ENCODE measurements around the gene DDX24. TPM values are rescaled to one million over a fixed set of nuclear protein-coding genes. Genes with fewer than 3 reads are reported as not detected.
A peak's percentile ranks its signal among the peaks of the same experiment; 100 is the strongest.

The DDX24 gene
- total RNA-seq, 1 experiment from 2014 or later: 40.4 TPM

DNA sequence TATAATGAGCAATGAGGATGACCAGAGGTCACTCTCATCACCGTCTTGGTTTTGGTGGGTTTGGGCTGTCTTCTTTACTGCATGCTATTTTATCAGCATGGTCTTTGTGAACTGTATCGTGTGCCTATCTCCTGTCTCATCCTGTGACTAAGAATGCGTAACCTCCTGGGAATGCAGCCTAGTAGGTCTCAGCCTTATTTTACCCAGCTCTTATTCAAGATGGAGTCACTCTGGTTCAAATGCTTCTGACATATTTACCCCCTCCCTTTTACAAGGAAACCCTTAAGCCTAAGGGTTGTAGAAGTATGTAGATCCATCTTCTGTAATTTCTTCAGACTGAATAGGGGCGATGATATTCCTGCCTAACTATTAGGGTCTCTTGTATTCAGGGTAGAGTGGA, 8.5 kb upstream of the DDX24 start:
- ChIA-PET CTCF (no interaction called here), POLR2A (ENCODE audit: unreplicated experiment) (no interaction called here)
- H4K20me1 ChIP-seq (ENCODE audit: insufficient read depth): no peaks in the 10 kb centered on the region
- H3K9me3 ChIP-seq (ENCODE audit: insufficient read depth, low read depth): no peaks in the 10 kb centered on the region
- H3K79me2 ChIP-seq (ENCODE audit: low read depth): no peaks in the 10 kb centered on the region
- no peaks in the 10 kb centered on the region for H3F3A ChIP-seq (ENCODE audit: insufficient read depth, low read depth)
- H3K4me2 ChIP-seq: no peak overlapping the region
- no peak for DNase-seq
- H3K4me3 ChIP-seq: no peak overlapping the region
- TF ChIP-seq, protein P1, sequence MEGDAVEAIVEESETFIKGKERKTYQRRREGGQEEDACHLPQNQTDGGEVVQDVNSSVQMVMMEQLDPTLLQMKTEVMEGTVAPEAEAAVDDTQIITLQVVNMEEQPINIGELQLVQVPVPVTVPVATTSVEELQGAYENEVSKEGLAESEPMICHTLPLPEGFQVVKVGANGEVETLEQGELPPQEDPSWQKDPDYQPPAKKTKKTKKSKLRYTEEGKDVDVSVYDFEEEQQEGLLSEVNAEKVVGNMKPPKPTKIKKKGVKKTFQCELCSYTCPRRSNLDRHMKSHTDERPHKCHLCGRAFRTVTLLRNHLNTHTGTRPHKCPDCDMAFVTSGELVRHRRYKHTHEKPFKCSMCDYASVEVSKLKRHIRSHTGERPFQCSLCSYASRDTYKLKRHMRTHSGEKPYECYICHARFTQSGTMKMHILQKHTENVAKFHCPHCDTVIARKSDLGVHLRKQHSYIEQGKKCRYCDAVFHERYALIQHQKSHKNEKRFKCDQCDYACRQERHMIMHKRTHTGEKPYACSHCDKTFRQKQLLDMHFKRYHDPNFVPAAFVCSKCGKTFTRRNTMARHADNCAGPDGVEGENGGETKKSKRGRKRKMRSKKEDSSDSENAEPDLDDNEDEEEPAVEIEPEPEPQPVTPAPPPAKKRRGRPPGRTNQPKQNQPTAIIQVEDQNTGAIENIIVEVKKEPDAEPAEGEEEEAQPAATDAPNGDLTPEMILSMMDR (conservative IDR thresholded peaks at IDR 0.05): no peak
- no peak for TF ChIP-seq EZH2 (IDR thresholded peaks at IDR 0.05; ENCODE audit: low read depth)
- no peaks in the 10 kb centered on the region for H3K36me3 ChIP-seq (ENCODE audit: low read depth)
- intact Hi-C loops (cut with micrococcal nuclease; ENCODE audit: unreplicated experiment): no loop called here
- no peaks in the 10 kb centered on the region for H3K4me1 ChIP-seq (replicated peaks; ENCODE audit: insufficient read depth)
- H3K27ac ChIP-seq: no peak overlapping the region
- no peak overlapping the region for H2AFZ ChIP-seq
- BruUV-seq (replicated peaks): no TSS peak
- H3K27me3 ChIP-seq (ENCODE audit: insufficient read depth, low read depth): no peaks in the 10 kb centered on the region
- no peaks in the 10 kb centered on the region for H3K9me2 ChIP-seq (ENCODE audit: insufficient read depth)

DNA sequence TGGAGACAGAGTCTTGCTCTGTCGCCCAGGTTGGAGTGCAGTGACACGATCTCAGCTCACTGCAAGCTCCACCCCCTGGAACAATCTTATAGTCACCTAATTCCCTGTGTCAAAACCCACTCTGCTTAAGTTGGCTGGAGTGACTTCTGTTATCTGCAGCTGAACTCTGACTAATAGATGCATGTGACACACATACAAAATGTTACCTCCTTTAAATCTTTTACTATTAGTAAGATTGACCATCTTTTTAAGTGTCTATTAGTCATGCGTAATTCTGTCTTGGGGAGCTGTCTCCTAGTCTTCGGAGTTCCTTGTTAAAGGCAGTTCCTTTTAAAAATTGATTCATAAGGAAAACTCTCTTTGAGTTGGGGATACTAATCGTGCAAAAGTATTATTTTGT, 7.5 kb upstream of the DDX24 start:
- intact Hi-C loops (cut with micrococcal nuclease; ENCODE audit: unreplicated experiment): no loop called here
- H3F3A ChIP-seq (ENCODE audit: insufficient read depth, low read depth): no peaks in the 10 kb centered on the region
- no peak overlapping the region for H3K27ac ChIP-seq
- no peaks in the 10 kb centered on the region for H3K36me3 ChIP-seq (ENCODE audit: low read depth)
- H2AFZ ChIP-seq: no peak overlapping the region
- ChIA-PET POLR2A (ENCODE audit: unreplicated experiment) (no interaction called here), CTCF (interaction anchor here (0.7 kb wide), 1 partner anchor 24 kb away, joined by 5 read pairs; no protein-coding TSS in a partner anchor)
- H3K4me1 ChIP-seq (replicated peaks; ENCODE audit: insufficient read depth): no peaks in the 10 kb centered on the region
- no peaks in the 10 kb centered on the region for H3K9me2 ChIP-seq (ENCODE audit: insufficient read depth)
- no TSS peak for BruUV-seq (replicated peaks)
- TF ChIP-seq EZH2 (IDR thresholded peaks at IDR 0.05; ENCODE audit: low read depth): no peak
- TF ChIP-seq, protein P1 (conservative IDR thresholded peaks at IDR 0.05): no peak
- no peak overlapping the region for H3K4me2 ChIP-seq
- no peaks in the 10 kb centered on the region for H3K27me3 ChIP-seq (ENCODE audit: insufficient read depth, low read depth)
- no peaks in the 10 kb centered on the region for H3K79me2 ChIP-seq (ENCODE audit: low read depth)
- H3K9me3 ChIP-seq (ENCODE audit: insufficient read depth, low read depth): no peaks in the 10 kb centered on the region
- DNase-seq: no peak
- H4K20me1 ChIP-seq (ENCODE audit: insufficient read depth): no peaks in the 10 kb centered on the region
- no peak overlapping the region for H3K4me3 ChIP-seq

DNA sequence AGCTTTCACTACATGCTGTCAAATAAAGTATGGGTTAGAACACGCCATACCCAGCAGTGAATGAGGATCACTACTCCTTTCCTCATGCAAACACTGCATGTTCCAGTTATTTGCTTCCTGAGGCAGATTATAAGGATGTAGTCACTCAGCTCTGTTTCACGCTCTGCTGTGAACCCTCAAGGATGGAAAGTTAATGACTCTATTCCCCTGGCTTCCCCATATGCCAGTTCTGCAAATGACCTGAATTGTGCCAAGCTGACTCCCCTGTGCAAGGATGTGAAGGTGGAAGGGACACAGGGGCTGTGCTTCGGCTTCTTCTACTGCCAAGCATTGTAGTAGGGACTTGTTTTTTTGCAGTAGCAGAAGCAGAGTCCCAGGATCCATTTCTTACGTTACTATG, 6.9 kb upstream of the DDX24 start:
- no TSS peak for BruUV-seq (replicated peaks)
- no peak overlapping the region for H3K27ac ChIP-seq
- no peak overlapping the region for H3K4me2 ChIP-seq
- no peaks in the 10 kb centered on the region for H4K20me1 ChIP-seq (ENCODE audit: insufficient read depth)
- no peaks in the 10 kb centered on the region for H3F3A ChIP-seq (ENCODE audit: insufficient read depth, low read depth)
- no peaks in the 10 kb centered on the region for H3K36me3 ChIP-seq (ENCODE audit: low read depth)
- no peak for DNase-seq
- no peak for TF ChIP-seq EZH2 (IDR thresholded peaks at IDR 0.05; ENCODE audit: low read depth)
- H3K9me3 ChIP-seq (ENCODE audit: insufficient read depth, low read depth): no peaks in the 10 kb centered on the region
- H3K4me1 ChIP-seq (replicated peaks; ENCODE audit: insufficient read depth): no peaks in the 10 kb centered on the region
- no peaks in the 10 kb centered on the region for H3K27me3 ChIP-seq (ENCODE audit: insufficient read depth, low read depth)
- ChIA-PET POLR2A (ENCODE audit: unreplicated experiment) (no interaction called here), CTCF (interaction anchor here (0.7 kb wide), 1 partner anchor 23 kb away, joined by 5 read pairs; no protein-coding TSS in a partner anchor)
- no peak overlapping the region for H2AFZ ChIP-seq
- H3K4me3 ChIP-seq: no peak overlapping the region
- H3K9me2 ChIP-seq (ENCODE audit: insufficient read depth): no peaks in the 10 kb centered on the region
- H3K79me2 ChIP-seq (ENCODE audit: low read depth): no peaks in the 10 kb centered on the region
- intact Hi-C loops (cut with micrococcal nuclease; ENCODE audit: unreplicated experiment): no loop called here

DNA sequence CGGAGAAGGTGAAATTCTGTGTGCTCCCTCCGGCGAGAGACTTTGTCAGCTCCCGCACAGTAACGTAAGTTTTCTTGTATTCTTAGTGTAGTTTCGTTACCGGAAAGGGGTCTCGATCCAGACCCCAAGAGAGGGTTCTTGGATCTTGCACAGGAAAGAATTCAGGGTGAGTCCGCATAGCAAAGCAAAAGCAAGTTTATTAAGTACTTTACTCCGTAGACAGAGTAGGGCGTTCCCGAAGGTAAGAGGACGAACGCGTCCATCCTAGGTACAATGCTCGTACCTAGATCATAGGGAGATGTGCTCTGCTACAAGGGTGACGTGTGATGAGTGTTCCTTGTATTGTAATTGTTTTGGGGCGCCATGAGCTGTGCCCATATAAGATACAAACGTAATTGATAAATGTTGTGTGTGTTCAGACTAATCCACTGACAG, 401 bp upstream of the DDX24 start:
- CTCF ChIA-PET: interaction anchor here (0.6 kb wide), 2 partner anchors 55 to 941 kb away, joined by 3 read pairs; no protein-coding TSS in a partner anchor
- intact Hi-C loops (cut with micrococcal nuclease; ENCODE audit: unreplicated experiment): no loop called here
- no TSS peak for BruUV-seq (replicated peaks)

More for the DNA sequence above, 401 bp upstream of the DDX24 start:
- no peak for DNase-seq
- Histone ChIP-seq H3K27me3 (ENCODE audit: insufficient read depth, low read depth) (no peaks in the 10 kb centered on the region), H2AFZ (peak overlapping the region; percentile 91), H3K4me2 (peak overlapping the region; percentile 93), H3K9me2 (ENCODE audit: insufficient read depth) (no peaks in the 10 kb centered on the region), H3K4me1 (replicated peaks; ENCODE audit: insufficient read depth) (peaks cover 15% of the 10 kb centered on the region), H3K79me2 (ENCODE audit: low read depth) (peaks cover 45% of the 10 kb centered on the region), H3K36me3 (ENCODE audit: low read depth) (peaks cover 15% of the 10 kb centered on the region), H3K4me3 (peak overlapping the region; percentile 79), H3K9me3 (ENCODE audit: insufficient read depth, low read depth) (no peaks in the 10 kb centered on the region), H3K27ac (peak overlapping the region; percentile 20; the same call in 1 of the 2 replicates), H3F3A (ENCODE audit: insufficient read depth, low read depth) (no peaks in the 10 kb centered on the region), H4K20me1 (ENCODE audit: insufficient read depth) (peaks cover 3% of the 10 kb centered on the region; the same call in 1 of the 2 replicates)
- POLR2A ChIA-PET (ENCODE audit: unreplicated experiment): interaction anchor here (0.7 kb wide), 1 partner anchor 1116 kb away, joined by 3 read pairs; no protein-coding TSS in a partner anchor
- no peak for TF ChIP-seq EZH2 (IDR thresholded peaks at IDR 0.05; ENCODE audit: low read depth)
- TF ChIP-seq, protein P1 (conservative IDR thresholded peaks at IDR 0.05): no peak
